Fibroblast of peridontal ligament (primary cell): ENCODE results near the gene IQCF6.
"Not testable (repeated sequence)": the region's sequence is repeated elsewhere in the genome, so short reads cannot be mapped to it uniquely, and the experiment has no call there.

Experiments used
- DNase-seq: peaks from one replicate; pipeline ENCODE4 v3.0.0-alpha.2; 2010; ENCODE audit errors: extremely low read depth

Gene IQCF6

GRCh38 chr3:51779137-51779536 lies at the start of gene IQCF6:
Gene IQCF6, minus strand, starts transcription at chr3:51779237. Its CDS starts 13 bp downstream, at chr3:51779224.
- DNase-seq = no peak

- no peak for DNase-seq
These were observed 49.3 kb upstream of the IQCF6 start for GRCh38 chr3:51828297-51828696.

DNA sequence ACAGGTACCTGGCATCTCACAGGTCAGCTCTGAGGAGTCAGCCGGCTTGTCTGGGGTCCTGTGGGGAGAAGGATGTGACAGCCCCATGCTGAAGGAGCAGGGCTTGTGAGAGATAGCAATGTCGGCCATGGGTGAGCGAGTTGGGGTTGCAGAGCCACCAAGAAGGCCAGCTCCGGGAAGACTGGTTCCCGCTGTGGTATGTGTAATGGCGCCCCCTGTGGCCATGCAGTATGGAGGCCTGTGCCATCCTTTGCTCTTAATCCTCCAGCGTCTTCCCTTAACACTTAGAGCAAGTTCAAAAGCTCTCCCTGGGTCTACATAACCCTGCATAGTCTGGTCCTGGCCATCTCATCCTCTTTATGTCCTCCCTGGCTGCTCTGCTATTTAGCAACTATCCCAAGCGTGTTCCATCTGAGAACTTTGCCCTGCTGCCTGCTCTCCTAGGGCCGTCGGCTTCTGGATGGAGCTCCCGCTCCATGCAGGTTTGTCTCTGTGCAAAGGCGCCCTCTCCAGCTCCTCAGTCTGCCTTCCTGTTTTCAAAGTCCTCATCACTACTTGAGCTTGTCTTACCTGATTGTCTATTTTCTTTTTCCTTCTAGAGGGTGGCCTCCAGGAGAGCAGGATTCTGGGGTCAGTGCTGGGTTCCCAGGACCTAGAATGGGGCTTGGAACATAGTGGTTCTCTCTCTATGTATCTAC lies 40.8 kb upstream of the IQCF6 start:
- no peak for DNase-seq

GRCh38 chr3:51819151-51819550 lies 40.1 kb upstream of the IQCF6 start:
- no peak for DNase-seq

- DNase-seq = no peak
These were observed 38.3 kb upstream of the IQCF6 start for GRCh38 chr3:51817375-51817774.

DNA sequence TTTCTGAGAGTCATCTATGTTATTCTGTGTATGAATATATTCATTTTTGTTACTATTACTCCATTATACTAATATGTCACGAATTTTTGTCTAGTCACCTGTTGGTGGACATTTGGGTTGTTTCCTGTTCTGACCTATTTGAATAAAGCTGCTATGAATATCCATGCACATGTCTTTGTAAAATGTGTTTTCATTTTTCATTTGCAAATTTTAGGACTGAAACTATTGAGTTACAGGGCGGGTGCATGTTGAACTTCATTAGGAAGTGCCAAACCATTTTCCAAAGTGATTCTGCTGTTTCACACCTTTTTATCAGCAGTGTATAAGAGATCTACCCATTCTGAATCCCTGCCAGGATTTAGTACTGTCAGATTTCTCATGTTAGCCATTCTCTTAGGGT lies 37.7 kb upstream of the IQCF6 start:
- no peak for DNase-seq

GRCh38 chr3:51815614-51816013 lies 36.6 kb upstream of the IQCF6 start:
- no peak for DNase-seq

GRCh38 chr3:51814034-51814433 lies 35.0 kb upstream of the IQCF6 start:
- DNase-seq = no peak

- no peak for DNase-seq
These were observed 34.5 kb upstream of the IQCF6 start for GRCh38 chr3:51813539-51813938.

DNA sequence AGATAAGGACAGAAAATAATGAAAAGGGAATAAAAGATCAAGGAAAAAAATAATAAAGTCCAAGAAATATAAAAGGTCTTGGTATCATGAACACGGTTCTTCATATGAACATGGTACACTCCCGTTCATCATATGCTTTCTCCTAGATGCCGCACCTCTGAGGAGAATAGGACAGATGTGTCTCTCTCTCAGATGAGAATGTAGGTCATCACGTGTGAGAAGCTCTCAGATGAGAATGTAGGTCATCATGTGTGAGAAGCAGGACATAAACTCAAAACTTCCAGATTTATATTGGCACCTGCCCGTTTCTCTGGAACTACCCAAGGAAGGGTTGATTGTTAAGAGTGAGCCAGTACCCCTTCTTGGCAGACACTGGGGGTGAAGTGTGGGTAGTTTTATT lies 29.9 kb upstream of the IQCF6 start:
- DNase-seq = no peak

- no peak for DNase-seq
These were observed 23.2 kb upstream of the IQCF6 start for GRCh38 chr3:51802106-51802703.

GRCh38 chr3:51800750-51801125 lies 21.7 kb upstream of the IQCF6 start:
- no peak for DNase-seq

DNA sequence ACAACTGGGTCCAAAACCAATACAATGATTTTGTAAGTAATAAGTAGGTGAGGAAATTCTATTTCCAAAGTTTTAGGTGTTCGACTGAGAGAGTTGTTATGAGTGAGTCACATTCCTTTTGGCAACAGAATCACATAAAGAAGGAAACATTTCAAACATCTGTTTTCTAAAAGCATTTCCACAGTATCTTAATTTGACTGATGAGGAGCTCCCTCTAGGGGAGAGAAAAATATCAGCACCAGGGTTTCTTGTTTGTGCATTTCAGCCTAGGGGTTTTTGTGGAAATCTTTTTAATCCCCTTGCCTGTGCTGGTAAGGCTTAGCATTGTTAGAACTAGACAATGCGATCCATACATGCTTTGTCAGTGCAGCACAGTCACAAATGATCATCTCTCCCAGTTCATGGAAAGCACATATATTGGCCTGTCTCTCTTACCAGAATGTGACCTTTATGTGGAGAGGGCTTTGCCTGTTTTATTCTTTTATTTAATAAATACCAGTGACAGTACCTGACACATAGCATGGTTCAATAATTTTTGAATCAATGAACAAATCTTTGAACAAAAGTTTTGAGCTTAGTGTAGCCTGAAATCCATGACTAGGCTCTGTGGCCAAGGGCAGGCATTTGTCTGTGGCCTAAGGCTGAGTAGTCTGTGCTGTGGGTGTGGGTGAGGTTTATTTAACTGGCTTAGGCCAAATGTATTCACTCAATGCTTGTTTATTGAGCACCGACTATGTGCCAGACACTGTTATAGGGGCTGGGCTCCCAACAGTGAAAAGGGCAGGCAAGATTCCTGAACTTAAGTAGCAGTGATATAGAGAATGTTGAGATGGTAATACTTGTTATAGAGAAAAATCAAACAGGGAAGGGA lies 21.1 kb upstream of the IQCF6 start:
- DNase-seq = peak; percentile 88

GRCh38 chr3:51798411-51798963 lies 19.4 kb upstream of the IQCF6 start:
- DNase-seq = no peak

DNA sequence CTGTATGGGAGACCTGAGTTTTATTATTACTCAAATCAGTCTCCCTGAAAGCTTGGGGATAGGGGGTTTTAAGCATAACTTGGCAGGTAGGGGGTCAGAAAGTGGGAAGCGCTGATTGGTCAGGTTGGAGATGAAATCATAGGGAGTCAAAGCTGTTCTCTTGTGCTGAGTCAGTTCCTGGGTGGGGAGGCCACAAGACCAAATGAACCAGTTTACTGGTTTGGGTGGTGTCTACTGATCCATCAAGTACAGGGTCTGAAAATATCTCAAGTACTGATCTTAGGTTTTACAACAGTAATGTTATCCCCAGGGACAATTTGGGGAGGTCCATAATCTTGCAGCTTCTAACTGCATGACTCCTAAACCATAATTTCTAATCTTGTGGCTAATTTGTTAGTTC lies 17.8 kb upstream of the IQCF6 start:
- DNase-seq = no peak

DNA sequence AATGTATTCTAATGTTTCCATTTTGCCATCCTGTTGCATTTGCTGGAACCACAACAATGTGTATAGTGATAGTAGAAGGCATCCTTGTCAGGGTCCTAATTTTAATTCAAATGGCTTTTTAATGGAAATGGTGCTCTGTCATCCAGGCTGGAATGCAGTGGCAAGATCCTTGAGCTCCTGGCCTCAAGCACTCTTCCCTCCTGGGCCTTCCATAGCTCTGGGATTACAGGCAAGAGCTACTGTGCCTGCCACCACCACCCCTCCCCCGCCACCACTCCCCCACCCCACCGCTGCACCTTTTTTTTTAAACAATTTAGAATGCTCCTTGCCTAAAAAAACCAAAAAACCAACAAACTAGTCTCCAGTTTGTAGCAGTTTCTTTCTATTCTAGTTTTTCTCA lies 15.2 kb upstream of the IQCF6 start:
- DNase-seq = no peak

DNA sequence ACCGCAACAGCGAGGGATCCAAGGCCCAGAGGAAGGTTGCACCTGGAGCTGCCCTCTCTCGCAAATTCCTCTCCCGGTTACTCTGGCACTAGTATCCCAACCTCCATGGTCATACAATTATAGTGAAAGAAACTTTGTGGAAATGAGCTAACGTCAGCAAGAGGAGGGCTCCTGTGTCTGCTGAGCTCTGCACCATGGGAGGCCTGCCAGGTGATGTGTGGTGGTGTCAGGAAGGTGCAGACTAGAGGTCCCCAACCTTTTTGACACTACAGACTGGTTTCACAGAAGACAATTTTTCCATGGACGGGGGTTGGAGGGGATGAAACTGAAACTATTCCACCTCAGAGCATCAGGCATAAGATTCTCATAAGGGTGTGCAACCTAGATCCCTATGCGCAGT lies 13.2 kb upstream of the IQCF6 start:
- DNase-seq = no peak

DNA sequence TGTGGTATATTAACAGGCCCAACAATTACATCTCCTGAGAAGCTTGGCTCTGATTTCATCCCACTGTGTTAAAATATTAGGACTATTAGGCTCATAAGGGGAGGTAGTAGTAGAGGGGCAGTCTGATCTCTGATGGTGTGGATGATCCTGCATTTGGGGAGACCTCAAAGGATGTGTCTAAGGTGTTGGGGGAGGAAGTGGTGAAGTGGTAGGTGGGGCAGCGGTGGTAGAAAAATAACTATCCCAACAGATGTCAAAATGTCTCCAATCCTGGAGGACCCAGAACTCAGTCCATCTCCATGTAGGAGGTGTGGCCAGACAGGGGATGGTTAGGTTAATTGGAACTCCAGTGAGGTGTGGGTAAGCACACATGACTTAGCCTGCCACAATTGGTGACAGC lies 10.4 kb upstream of the IQCF6 start:
- DNase-seq = no peak

DNA sequence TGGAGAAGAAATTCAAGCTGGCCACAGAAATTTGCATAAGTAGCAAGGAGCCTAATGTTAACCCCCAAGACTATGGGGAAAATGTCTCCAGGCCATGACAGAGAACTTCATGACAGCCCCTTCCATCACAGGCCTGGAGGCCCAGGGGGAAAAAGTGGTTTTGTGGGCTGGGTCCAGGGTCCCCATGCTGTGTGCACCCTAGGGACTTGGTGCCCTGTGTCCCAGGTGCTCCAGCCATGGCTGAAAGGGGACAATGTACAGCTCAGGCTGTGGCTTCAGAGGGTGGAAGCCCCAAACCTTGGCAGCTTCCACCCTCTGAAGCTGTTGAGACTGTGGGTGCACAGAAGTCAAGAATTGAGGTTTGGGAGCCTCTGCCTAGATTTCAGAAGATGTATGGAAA lies 8.5 kb upstream of the IQCF6 start:
- not testable (repeated sequence) for DNase-seq

GRCh38 chr3:51786267-51786666 lies 7.2 kb upstream of the IQCF6 start:
- DNase-seq = no peak

- no peak for DNase-seq
These were observed 483 bp downstream of the IQCF6 start for GRCh38 chr3:51778554-51778953.

- no peak for DNase-seq
These were observed 1.1 kb downstream of the IQCF6 start for GRCh38 chr3:51777985-51778384.
